A673 (cell line): Measurements from ENCODE around the gene HDAC8. TPM values are rescaled to one million over a fixed set of nuclear protein-coding genes. Genes with fewer than 3 reads are reported as not detected.

Source experiments
- BruUV-seq: library from RNA; stranded (reverse); fragments of 400-500 nt; replicated peaks from 2 replicates; lab custom pipeline; 2021; lab: Mats Ljungman, UMichigan
- CTCF ChIA-PET: fragments of 300-600 bp; sonication (Branson Sonifier 250); formaldehyde crosslinking; loops from one replicate; lab custom pipeline; 2022; ENCODE audit warnings: antibody characterized with exemption; lab: Charles Lee
- POLR2A ChIA-PET: fragments of 300-600 bp; sonication (Branson Sonifier 250); formaldehyde crosslinking; loops from one replicate; lab custom pipeline; 2022; ENCODE audit warnings: antibody characterized with exemption; ENCODE audit not compliant: low non-redundant PET; lab: Charles Lee
- DNase-seq: peaks from one replicate; pipeline ENCODE4 v3.0.0-alpha.2; 2015; ENCODE audit warnings: low spot score
- H3K27ac ChIP-seq: fragments of 200-600 bp; sonication (generic); 2 replicates; pipeline ENCODE4 v1.5.1; 2016; ENCODE audit warnings: mixed run types, low read depth, mild to moderate bottlenecking, mixed read lengths, antibody characterized with exemption, low read length; ENCODE audit not compliant: poor library complexity, severe bottlenecking
- H3K27me3 ChIP-seq: fragments of 200-600 bp; sonication (generic); replicated peaks from 2 replicates; pipeline ENCODE4 v1.6.1; 2017; ENCODE audit warnings: mixed run types, low read depth, mild to moderate bottlenecking, mixed read lengths, antibody characterized with exemption, low read length; ENCODE audit not compliant: insufficient read depth, poor library complexity
- H3K36me3 ChIP-seq: fragments of 200-600 bp; sonication (generic); 2 replicates; pipeline ENCODE4 v1.6.1; 2016; ENCODE audit warnings: mixed run types, mild to moderate bottlenecking, mixed read lengths, antibody characterized with exemption, low read length; ENCODE audit not compliant: insufficient read depth, poor library complexity, severe bottlenecking
- H3K4me1 ChIP-seq: fragments of 200-600 bp; sonication (generic); 2 replicates; pipeline ENCODE4 v1.6.1; 2017; ENCODE audit warnings: mixed run types, mild to moderate bottlenecking, mixed read lengths, antibody characterized with exemption, low read length; ENCODE audit not compliant: insufficient read depth, poor library complexity, severe bottlenecking
- H3K4me3 ChIP-seq: fragments of 200-600 bp; sonication (generic); 2 replicates; pipeline ENCODE4 v1.5.1; 2016; ENCODE audit warnings: low read depth, mixed run types, mild to moderate bottlenecking, mixed read lengths, low read length; ENCODE audit not compliant: poor library complexity, severe bottlenecking
- H3K9me3 ChIP-seq: fragments of 200-600 bp; sonication (generic); 2 replicates; pipeline ENCODE4 v1.6.1; 2016; ENCODE audit warnings: mixed run types, low read depth, mild to moderate bottlenecking, mixed read lengths, antibody characterized with exemption, low read length; ENCODE audit not compliant: poor library complexity, severe bottlenecking
- CTCF ChIP-seq: fragments of 300-800, 200-600 bp; sonication (generic); conservative IDR thresholded peaks from 2 replicates; pipeline ENCODE4 v1.5.1; 2017; ENCODE audit warnings: low read depth, mild to moderate bottlenecking, antibody characterized with exemption, low read length, moderate library complexity, mixed read lengths
- EZH2 ChIP-seq: fragments of 200-600 bp; sonication (generic); IDR thresholded peaks from 2 replicates; pipeline ENCODE4 v1.6.1; 2017; ENCODE audit warnings: borderline replicate concordance, low read depth, mild to moderate bottlenecking, mixed read lengths, antibody characterized with exemption, low read length; ENCODE audit not compliant: poor library complexity, severe bottlenecking
- intact Hi-C: fragments of 100-400 bp; cut with micrococcal nuclease; formaldehyde crosslinking; loops from one replicate; pipeline ENCODE4 v1.10.0; 2022; ENCODE audit not compliant: unreplicated experiment
- total RNA-seq: library from RNA; stranded (reverse); gene quantifications from 2 replicates; pipeline ENCODE4 v1.2.3, GENCODE V29; 2021

The HDAC8 gene
- total RNA-seq, 1 experiment from 2014 or later = 26.0 TPM

GRCh38 chrX:72465889-72466288 is 106.8 kb downstream of the HDAC8 start:
- no peak for DNase-seq
- ChIA-PET POLR2A (no interaction called here), CTCF (no interaction called here)
- intact Hi-C loops = no loop called here
- no peak overlapping the region for H3K4me3 ChIP-seq
- no peak for TF ChIP-seq CTCF
- TF ChIP-seq EZH2 = no peak
- no peaks in the 10 kb centered on the region for H3K4me1 ChIP-seq
- H3K27me3 ChIP-seq = no peaks in the 10 kb centered on the region
- H3K9me3 ChIP-seq = no peaks in the 10 kb centered on the region
- no peak overlapping the region for H3K27ac ChIP-seq
- H3K36me3 ChIP-seq = no peaks in the 10 kb centered on the region
- BruUV-seq = no TSS peak

- H3K36me3 ChIP-seq = no peaks in the 10 kb centered on the region
Observed at GRCh38 chrX:72461766-72462165, 110.9 kb downstream of the HDAC8 start.

GRCh38 chrX:72461288-72461687 is 111.4 kb downstream of the HDAC8 start:
- H3K4me3 ChIP-seq = no peak overlapping the region
- POLR2A ChIA-PET = no interaction called here
- no TSS peak for BruUV-seq
- intact Hi-C loops = no loop called here
- no peaks in the 10 kb centered on the region for H3K9me3 ChIP-seq
- no peaks in the 10 kb centered on the region for H3K27me3 ChIP-seq
- no peak for DNase-seq
- H3K4me1 ChIP-seq = no peaks in the 10 kb centered on the region
- H3K27ac ChIP-seq = no peak overlapping the region
- CTCF ChIA-PET = no interaction called here
- H3K36me3 ChIP-seq = no peaks in the 10 kb centered on the region
- TF ChIP-seq EZH2 = no peak
- TF ChIP-seq CTCF = no peak

More at GRCh38 chrX:72461766-72462165, 110.9 kb downstream of the HDAC8 start:
- Histone ChIP-seq H3K27me3 (no peaks in the 10 kb centered on the region), H3K4me1 (no peaks in the 10 kb centered on the region), H3K4me3 (no peak overlapping the region), H3K27ac (no peak overlapping the region), H3K9me3 (no peaks in the 10 kb centered on the region)
- no peak for TF ChIP-seq CTCF
- no peak for TF ChIP-seq EZH2
- DNase-seq = no peak
- POLR2A ChIA-PET = no interaction called here
- CTCF ChIA-PET = no interaction called here
- no TSS peak for BruUV-seq
- intact Hi-C loops = no loop called here
